Progenitor cell of endocrine pancreas (in vitro differentiated cells): ENCODE measurements around the gene FGF19. TPM values are rescaled to one million over a fixed set of nuclear protein-coding genes. Genes with fewer than 3 reads are reported as not detected.

Experiments
- DNase-seq: peaks from one replicate; pipeline ENCODE4 v3.0.0; 2021; ENCODE audit warnings: low spot score; ENCODE audit not compliant: unreplicated experiment
- H3K27ac Mint-ChIP-seq: 2 replicates; pipeline ENCODE4 v1.8.0; 2021; ENCODE audit warnings: mild to moderate bottlenecking, moderate library complexity, mixed read lengths
- H3K27me3 Mint-ChIP-seq: 2 replicates; pipeline ENCODE4 v1.8.0; 2021; ENCODE audit warnings: mixed read lengths
- H3K36me3 Mint-ChIP-seq: 2 replicates; pipeline ENCODE4 v1.8.0; 2022; ENCODE audit warnings: mixed read lengths; ENCODE audit not compliant: insufficient read depth
- H3K4me1 Mint-ChIP-seq: 2 replicates; pipeline ENCODE4 v1.8.0; 2021; ENCODE audit warnings: low read depth, mixed read lengths
- H3K4me3 Mint-ChIP-seq: 2 replicates; pipeline ENCODE4 v1.8.0; 2021; ENCODE audit warnings: low read depth, mild to moderate bottlenecking, moderate library complexity, mixed read lengths
- H3K9me3 Mint-ChIP-seq: 2 replicates; pipeline ENCODE4 v1.8.0; 2021; ENCODE audit warnings: low read depth, mixed read lengths
- total RNA-seq: library from RNA; stranded (reverse); gene quantifications from 2 replicates; pipeline ENCODE4 v1.2.1, GENCODE V29; 2021
- TF ChIP-seq, protein P1 (sequence below): fragments of 200-600 bp; sonication (generic); IDR thresholded peaks from one replicate; pipeline ENCODE4 v1.5.0; 2021; ENCODE audit warnings: antibody characterized with exemption, mild to moderate bottlenecking; ENCODE audit not compliant: unreplicated experiment

Gene FGF19
- total RNA-seq, 1 donor from 2014 or later: not detected

DNA sequence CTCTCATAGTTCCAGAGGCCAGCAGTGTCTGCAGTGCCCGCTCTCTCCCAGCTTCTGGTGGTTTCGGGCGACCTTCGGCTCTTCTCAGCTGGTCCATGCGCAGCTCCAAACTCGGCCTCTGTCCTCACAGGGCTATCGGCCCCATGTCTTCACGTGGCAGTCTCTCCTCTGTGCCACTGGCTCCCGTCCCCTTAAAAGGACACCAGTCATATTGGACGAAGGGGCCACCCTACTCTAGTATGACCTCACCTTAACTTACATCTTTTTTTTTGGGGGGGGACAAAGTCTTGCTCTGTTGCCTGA lies 42.5 kb downstream of the FGF19 start:
- H3K4me1 Mint-ChIP-seq: peaks cover 9% of the 10 kb centered on the region
- no peak for DNase-seq

DNA sequence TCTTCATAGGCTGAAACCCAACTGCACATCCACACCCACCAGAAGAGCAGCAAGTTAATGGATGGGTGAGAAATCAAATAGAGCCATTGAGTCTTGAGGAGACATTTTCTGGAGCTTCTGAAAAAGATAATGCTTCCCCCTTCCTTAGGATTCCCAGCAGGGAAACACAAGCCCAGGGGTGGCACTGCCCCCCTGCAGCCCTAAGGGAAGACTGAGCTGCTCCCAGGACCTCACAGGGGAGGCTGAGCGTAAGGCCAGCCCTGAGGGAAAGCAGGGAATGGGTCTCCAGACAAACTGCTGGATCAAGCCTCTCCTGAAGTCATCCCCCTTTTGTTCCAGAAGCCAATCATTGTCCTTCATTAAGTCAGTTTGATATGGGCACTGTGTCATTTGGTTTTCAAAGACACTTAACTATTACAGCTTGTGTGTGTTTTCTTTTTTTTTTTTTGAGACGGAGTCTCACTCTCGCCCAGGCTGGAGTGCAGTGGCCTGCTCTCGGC lies 43.8 kb downstream of the FGF19 start:
- no peak for DNase-seq
- Mint-ChIP-seq H3K4me3 (no peak overlapping the region), H3K4me1 (peaks cover 9% of the 10 kb centered on the region), H3K9me3 (no peaks in the 10 kb centered on the region), H3K27ac (no peak overlapping the region), H3K27me3 (no peaks in the 10 kb centered on the region), H3K36me3 (no peaks in the 10 kb centered on the region)
- TF ChIP-seq, protein P1, sequence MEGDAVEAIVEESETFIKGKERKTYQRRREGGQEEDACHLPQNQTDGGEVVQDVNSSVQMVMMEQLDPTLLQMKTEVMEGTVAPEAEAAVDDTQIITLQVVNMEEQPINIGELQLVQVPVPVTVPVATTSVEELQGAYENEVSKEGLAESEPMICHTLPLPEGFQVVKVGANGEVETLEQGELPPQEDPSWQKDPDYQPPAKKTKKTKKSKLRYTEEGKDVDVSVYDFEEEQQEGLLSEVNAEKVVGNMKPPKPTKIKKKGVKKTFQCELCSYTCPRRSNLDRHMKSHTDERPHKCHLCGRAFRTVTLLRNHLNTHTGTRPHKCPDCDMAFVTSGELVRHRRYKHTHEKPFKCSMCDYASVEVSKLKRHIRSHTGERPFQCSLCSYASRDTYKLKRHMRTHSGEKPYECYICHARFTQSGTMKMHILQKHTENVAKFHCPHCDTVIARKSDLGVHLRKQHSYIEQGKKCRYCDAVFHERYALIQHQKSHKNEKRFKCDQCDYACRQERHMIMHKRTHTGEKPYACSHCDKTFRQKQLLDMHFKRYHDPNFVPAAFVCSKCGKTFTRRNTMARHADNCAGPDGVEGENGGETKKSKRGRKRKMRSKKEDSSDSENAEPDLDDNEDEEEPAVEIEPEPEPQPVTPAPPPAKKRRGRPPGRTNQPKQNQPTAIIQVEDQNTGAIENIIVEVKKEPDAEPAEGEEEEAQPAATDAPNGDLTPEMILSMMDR: no peak

More for the DNA sequence above, 42.5 kb downstream of the FGF19 start:
- H3K4me3 Mint-ChIP-seq: no peak overlapping the region
- TF ChIP-seq, protein P1: no peak
- no peaks in the 10 kb centered on the region for H3K9me3 Mint-ChIP-seq
- H3K36me3 Mint-ChIP-seq: peaks cover 2% of the 10 kb centered on the region
- no peaks in the 10 kb centered on the region for H3K27me3 Mint-ChIP-seq
- H3K27ac Mint-ChIP-seq: no peak overlapping the region

DNA sequence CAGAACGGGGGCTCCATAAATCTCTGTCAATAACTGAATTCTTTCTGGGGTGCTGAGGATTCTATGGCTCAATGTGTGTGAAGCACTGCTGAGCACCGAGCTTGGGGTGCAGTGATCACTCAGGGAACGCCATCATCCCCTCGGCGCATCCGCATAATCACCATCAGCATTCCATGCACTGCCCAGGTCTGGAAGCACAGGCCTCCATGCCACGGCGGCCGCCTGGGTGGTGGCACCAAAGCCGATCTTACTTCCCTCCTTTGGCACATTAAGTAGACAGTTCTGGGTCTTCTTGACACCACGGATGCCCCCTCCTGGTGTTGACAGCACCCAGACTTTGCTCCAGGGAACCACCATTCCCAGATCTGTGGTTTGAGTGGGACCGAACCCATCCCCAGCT lies 44.2 kb downstream of the FGF19 start:
- no peak overlapping the region for H3K4me3 Mint-ChIP-seq
- no peak for DNase-seq
- no peak overlapping the region for H3K27ac Mint-ChIP-seq
- TF ChIP-seq, protein P1: no peak
- no peaks in the 10 kb centered on the region for H3K9me3 Mint-ChIP-seq
- H3K36me3 Mint-ChIP-seq: no peaks in the 10 kb centered on the region
- H3K4me1 Mint-ChIP-seq: peaks cover 13% of the 10 kb centered on the region
- H3K27me3 Mint-ChIP-seq: no peaks in the 10 kb centered on the region

DNA sequence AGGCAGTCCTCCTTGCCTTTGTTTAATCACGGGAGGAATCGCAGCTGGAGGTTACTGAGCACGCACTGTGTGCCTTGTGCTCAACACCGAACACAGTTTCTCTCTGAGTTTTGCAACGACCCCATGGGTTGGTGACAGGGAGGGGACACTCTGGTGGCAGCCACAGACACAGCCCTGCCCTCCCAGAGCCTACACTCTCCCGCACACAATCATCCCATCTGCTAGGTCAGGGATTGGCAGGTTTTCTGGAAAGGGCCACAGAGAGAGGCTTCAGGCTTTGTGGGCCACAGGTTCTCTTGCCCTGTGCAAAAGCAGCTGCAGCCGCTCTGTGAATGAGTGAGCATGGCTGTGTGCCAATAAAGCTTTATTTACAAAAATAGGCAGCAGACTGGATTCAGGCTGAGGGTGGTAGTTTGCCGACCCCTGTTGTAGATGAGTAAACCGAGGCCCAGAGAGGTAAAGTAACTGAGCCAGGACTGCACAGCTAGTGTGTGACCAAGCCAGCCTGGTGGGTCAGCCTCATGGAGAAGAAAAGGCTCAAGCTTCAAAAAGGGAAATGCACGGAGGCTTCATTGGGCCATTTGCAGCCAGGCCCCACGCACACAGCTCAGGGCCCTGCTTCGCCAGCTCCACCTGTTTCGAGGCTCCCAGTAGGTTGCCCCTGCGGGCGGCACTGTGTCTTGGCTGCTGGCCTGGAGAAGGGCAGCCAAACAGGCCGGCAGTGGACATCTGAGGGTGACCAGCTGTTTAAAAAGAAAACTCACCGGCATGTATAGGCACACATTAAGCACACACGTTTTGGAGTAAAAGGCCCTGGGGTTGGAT lies 45.0 kb downstream of the FGF19 start:
- H3K4me3 Mint-ChIP-seq: no peak overlapping the region
- no peak overlapping the region for H3K27ac Mint-ChIP-seq
- no peaks in the 10 kb centered on the region for H3K27me3 Mint-ChIP-seq
- TF ChIP-seq, protein P1: no peak
- peaks cover 2% of the 10 kb centered on the region for H3K36me3 Mint-ChIP-seq
- no peak for DNase-seq
- H3K9me3 Mint-ChIP-seq: no peaks in the 10 kb centered on the region
- peaks cover 14% of the 10 kb centered on the region for H3K4me1 Mint-ChIP-seq

DNA sequence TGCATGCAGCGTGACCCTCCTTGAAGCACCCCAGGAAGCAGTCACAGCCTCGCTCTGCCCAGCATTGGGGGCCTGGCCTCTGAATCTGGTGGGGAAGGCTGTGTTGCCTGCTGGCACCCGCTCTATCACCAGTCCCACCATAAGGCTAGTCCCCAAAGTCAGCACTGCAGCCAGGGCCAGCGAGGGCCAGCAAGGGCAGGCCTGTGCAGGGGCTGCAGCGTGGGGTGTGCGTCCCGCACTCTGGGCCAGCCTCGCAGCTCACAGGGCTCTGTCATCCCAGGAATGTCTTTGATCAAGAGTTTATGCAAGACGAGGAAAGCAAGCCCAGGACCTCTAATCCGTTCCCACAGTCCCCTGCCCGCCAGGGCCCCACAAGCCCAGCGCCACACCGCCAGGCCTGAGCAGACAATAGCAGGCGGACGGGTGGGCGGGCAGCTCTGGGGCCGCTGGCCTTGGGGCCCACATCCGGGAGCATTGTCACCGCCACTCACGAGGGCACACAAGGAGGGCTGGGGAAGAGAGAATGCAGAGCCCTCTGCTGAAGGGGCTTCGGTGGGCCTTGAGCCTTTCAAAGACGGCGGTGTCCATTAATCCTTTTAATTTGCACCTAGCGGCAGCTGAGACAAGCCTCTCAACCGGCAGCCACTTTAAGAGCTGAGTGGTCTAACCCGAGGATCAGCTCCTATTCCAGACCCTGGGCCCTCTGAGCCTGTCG lies 45.8 kb downstream of the FGF19 start:
- Mint-ChIP-seq H3K4me3 (no peak overlapping the region), H3K9me3 (no peaks in the 10 kb centered on the region), H3K27me3 (no peaks in the 10 kb centered on the region), H3K4me1 (peaks cover 14% of the 10 kb centered on the region), H3K27ac (peak overlapping the region; percentile 73), H3K36me3 (peaks cover 6% of the 10 kb centered on the region)
- no peak for DNase-seq
- TF ChIP-seq, protein P1: no peak
